OCI-LY3 (cell line): ENCODE data around the gene LMNA.

ENCODE experiments used
- CTCF ChIP-seq: fragments of 200-600, 300-600 bp; sonication (generic); IDR thresholded peaks from 2 replicates; pipeline ENCODE4 v1.5.1; 2014; ENCODE audit warnings: antibody characterized with exemption, low read length, low read depth
- EZH2phosphoT487 ChIP-seq: fragments of 200-600 bp; shearing (Covaris generic); IDR thresholded peaks from 2 replicates; pipeline ENCODE4 v1.6.1; 2018; ENCODE audit warnings: antibody characterized with exemption, mixed run types, low read depth

- peak; percentile 27; the same call in 1 of the 2 replicates for TF ChIP-seq CTCF
- no peak for TF ChIP-seq EZH2phosphoT487
Observed at GRCh38 chr1:156136970-156137483, 22.5 kb downstream of the LMNA start.
